Colonic mucosa (tissue), 4 donors: Measurements from ENCODE around the gene NPAS3. TPM values are rescaled to one million over a fixed set of nuclear protein-coding genes. Genes with fewer than 3 reads are reported as not detected.

Experiments used
- DNase-seq: peaks from one replicate; pipeline ENCODE4 v3.0.0-alpha.2; 2020
- H3K27ac ChIP-seq: fragments of 200-600 bp; one replicate; pipeline ENCODE4 v1.8.0; 2021
- H3K27me3 ChIP-seq: fragments of 200-600 bp; one replicate; pipeline ENCODE4 v1.8.0; 2021
- H3K36me3 ChIP-seq: fragments of 200-600 bp; one replicate; pipeline ENCODE4 v1.8.0; 2021
- H3K4me1 ChIP-seq: fragments of 200-600 bp; one replicate; pipeline ENCODE4 v1.8.0; 2021; ENCODE audit warnings: mild to moderate bottlenecking
- H3K4me3 ChIP-seq: fragments of 200-600 bp; one replicate; pipeline ENCODE4 v1.8.0; 2021
- H3K9ac ChIP-seq, 2 donors: one replicate each; pipeline ENCODE4 v1.7.0; 2013; ENCODE audit warnings: control low read depth in 2 of 2, low read depth in 2 of 2, low read length in 2 of 2
- H3K9me3 ChIP-seq: fragments of 200-600 bp; one replicate; pipeline ENCODE4 v1.8.0; 2021
- intact Hi-C: fragments of 100-400 bp; cut with DNase I; formaldehyde crosslinking; loops from one replicate; pipeline ENCODE4 v1.14.1; 2022
- total RNA-seq, 2 donors: library from RNA; stranded (reverse); fragmentation: NEBNext Ultra II Directional in 1 of 2; extraction: Animal tissue kit (Norgen Biotek cat#: 25700) in 1 of 2; gene quantifications; one replicate each; pipeline ENCODE4 v1.2.1, GENCODE V29; 2021
- TF ChIP-seq, protein P1 (sequence below): fragments of 200-600 bp; IDR thresholded peaks from one replicate; pipeline ENCODE4 v1.8.0; 2022; ENCODE audit warnings: antibody characterized with exemption, mild to moderate bottlenecking
- donor health status: healthy.
- donor health status: DM: no; HTN: no; CAD: no.
- donor health status: DM: no; HTN: no; CAD: no.

Gene NPAS3
- total RNA-seq, 2 donors from 2014 or later, result 0.79 to 1.6 TPM

DNA sequence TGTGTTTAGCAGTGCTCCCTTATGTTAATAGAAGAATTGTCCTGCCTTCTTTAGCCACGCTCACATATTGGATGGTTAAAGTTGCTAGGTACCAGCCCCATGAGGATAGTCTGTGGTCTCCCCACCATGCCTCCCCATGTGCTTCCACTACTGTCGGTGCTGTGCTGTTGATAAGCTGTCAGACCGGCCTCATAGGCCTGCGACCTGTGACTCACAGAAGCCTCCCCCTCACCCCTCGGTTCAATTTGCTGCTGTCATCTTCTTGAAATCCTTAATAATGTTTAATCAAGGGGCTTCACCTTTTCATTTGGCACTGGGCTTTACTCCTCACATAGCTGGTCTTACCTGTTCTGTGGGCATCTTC, 227.2 kb downstream of the NPAS3 start:
- Histone ChIP-seq H3K4me1 (no peaks in the 10 kb centered on the region), H3K9me3 (no peaks in the 10 kb centered on the region), H3K36me3 (no peaks in the 10 kb centered on the region), H3K27ac (no peak overlapping the region), H3K27me3 (no peaks in the 10 kb centered on the region), H3K4me3 (no peak overlapping the region), H3K9ac (no peak overlapping the region)
- intact Hi-C loops, result no loop called here
- TF ChIP-seq, protein P1, sequence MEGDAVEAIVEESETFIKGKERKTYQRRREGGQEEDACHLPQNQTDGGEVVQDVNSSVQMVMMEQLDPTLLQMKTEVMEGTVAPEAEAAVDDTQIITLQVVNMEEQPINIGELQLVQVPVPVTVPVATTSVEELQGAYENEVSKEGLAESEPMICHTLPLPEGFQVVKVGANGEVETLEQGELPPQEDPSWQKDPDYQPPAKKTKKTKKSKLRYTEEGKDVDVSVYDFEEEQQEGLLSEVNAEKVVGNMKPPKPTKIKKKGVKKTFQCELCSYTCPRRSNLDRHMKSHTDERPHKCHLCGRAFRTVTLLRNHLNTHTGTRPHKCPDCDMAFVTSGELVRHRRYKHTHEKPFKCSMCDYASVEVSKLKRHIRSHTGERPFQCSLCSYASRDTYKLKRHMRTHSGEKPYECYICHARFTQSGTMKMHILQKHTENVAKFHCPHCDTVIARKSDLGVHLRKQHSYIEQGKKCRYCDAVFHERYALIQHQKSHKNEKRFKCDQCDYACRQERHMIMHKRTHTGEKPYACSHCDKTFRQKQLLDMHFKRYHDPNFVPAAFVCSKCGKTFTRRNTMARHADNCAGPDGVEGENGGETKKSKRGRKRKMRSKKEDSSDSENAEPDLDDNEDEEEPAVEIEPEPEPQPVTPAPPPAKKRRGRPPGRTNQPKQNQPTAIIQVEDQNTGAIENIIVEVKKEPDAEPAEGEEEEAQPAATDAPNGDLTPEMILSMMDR, result no peak
- DNase-seq, result no peak

DNA sequence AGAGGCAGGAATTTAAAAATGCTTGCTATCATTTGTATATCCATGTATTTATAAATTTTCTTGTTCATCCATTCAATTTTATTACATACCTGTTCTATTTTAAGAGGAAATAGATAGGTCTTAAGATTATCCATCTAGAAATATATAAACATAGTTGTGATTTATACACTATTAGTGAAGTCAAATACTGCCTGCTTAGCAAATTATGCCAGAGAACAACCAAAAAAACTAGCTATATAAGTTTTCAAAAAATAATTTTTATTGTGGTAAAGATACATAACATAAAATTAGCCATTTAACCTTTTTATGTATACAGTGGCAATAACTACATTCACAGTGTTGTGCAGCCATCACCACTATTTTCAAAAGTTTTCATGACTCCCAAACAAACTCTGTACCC, 237.3 kb downstream of the NPAS3 start:
- intact Hi-C loops, result no loop called here
- Histone ChIP-seq H3K9ac (no peak overlapping the region), H3K27ac (no peak overlapping the region), H3K9me3 (no peaks in the 10 kb centered on the region), H3K36me3 (no peaks in the 10 kb centered on the region), H3K4me1 (no peaks in the 10 kb centered on the region), H3K4me3 (no peak overlapping the region), H3K27me3 (no peaks in the 10 kb centered on the region)
- TF ChIP-seq, protein P1, result no peak
- no peak for DNase-seq

DNA sequence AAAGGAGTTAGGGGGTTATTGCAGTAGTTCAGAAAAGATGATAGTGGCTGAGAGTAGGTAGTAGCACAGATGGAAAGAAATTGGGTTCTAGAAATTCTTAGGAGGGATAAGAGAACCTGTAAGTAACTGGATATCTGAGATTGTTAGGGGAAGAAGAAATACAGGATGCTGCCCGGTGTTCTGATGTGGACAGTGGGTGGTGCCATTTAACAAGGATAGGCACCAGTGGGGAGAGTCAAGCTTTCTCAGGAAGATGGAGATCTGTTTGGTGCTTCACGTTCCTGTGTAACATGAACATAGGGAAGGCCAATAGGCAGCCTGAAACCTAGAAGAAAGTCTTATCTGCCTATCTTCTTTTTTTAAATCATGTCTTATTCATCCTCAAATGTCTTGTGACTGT, 245.9 kb downstream of the NPAS3 start:
- TF ChIP-seq, protein P1, result no peak
- H3K27me3 ChIP-seq, result no peaks in the 10 kb centered on the region
- no peak overlapping the region for H3K4me3 ChIP-seq
- no peak for DNase-seq
- no peak overlapping the region for H3K9ac ChIP-seq
- no peaks in the 10 kb centered on the region for H3K9me3 ChIP-seq
- H3K4me1 ChIP-seq, result no peaks in the 10 kb centered on the region
- H3K36me3 ChIP-seq, result no peaks in the 10 kb centered on the region
- no peak overlapping the region for H3K27ac ChIP-seq
- intact Hi-C loops, result no loop called here

DNA sequence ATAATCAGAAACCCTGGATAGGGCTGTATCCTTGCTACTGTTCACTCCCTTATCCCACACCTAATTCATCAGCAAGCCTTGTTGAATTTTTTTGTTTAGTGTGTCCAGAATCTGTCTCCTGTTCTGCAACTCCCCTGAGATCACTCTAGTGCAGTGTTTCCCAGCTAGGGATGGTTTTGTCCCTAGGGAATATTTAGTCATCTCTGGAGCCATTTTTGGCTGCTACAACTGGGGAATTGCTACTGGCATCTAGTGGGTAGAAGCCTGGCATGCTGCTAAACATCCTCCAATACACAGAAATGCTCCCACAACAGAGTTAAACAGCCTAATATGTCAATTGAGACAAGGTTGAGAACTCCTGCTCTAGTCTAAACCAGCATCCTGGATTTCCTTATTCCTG, 248.0 kb downstream of the NPAS3 start:
- TF ChIP-seq, protein P1, result no peak
- DNase-seq, result no peak
- intact Hi-C loops, result no loop called here
- H3K9me3 ChIP-seq, result no peaks in the 10 kb centered on the region
- H3K36me3 ChIP-seq, result no peaks in the 10 kb centered on the region
- H3K27me3 ChIP-seq, result no peaks in the 10 kb centered on the region
- H3K9ac ChIP-seq, result no peak overlapping the region
- H3K27ac ChIP-seq, result no peak overlapping the region
- no peak overlapping the region for H3K4me3 ChIP-seq
- no peaks in the 10 kb centered on the region for H3K4me1 ChIP-seq

DNA sequence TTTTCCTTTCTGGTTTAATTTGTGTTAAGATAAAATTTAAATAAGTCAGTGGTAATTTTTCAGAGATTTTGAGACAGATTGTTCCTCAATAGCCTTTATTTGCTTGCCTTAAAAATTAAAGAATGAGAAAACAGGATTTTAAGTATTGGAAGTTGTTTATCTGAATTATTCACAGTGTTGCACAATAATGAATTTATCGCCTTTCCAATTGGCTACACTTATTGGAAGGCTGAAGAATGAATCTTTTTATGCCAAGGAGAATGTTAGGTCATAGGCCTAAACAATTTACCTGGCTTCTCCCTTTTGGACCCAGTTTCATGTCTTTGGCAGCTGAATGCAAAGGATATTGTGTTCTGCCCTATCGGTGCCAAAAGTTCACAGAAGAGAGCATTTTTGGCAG, 250.2 kb downstream of the NPAS3 start:
- no peaks in the 10 kb centered on the region for H3K9me3 ChIP-seq
- no peaks in the 10 kb centered on the region for H3K27me3 ChIP-seq
- H3K27ac ChIP-seq, result no peak overlapping the region
- TF ChIP-seq, protein P1, result no peak
- H3K36me3 ChIP-seq, result no peaks in the 10 kb centered on the region
- H3K4me1 ChIP-seq, result no peaks in the 10 kb centered on the region
- no peak overlapping the region for H3K9ac ChIP-seq
- no peak overlapping the region for H3K4me3 ChIP-seq
- intact Hi-C loops, result no loop called here
- no peak for DNase-seq

DNA sequence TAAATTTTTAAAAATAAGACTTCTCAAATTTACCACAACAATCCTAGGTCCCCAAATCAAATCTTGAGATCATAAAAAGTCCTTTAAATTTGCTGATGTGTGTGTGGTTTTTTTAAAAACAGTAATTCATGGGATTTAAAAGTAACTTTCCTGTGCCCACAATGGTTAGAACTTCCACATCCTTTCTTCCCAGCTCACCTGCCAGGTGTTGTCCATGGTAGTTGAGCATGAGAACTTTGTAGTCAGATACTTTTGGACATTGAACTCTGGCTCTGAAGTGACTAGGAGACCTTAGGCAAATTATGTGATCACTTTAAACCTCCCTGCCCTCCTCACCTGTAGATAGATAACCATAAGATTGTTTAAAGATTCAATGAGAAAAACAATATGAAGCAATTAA, 253.2 kb downstream of the NPAS3 start:
- no peaks in the 10 kb centered on the region for H3K36me3 ChIP-seq
- TF ChIP-seq, protein P1, result no peak
- H3K9me3 ChIP-seq, result no peaks in the 10 kb centered on the region
- H3K4me3 ChIP-seq, result no peak overlapping the region
- no peak overlapping the region for H3K27ac ChIP-seq
- intact Hi-C loops, result no loop called here
- no peak overlapping the region for H3K9ac ChIP-seq
- H3K4me1 ChIP-seq, result no peaks in the 10 kb centered on the region
- H3K27me3 ChIP-seq, result no peaks in the 10 kb centered on the region
- no peak for DNase-seq
